NOMO-1 (cell line): ENCODE measurements around the gene RNF207.

Source experiments
- DNase-seq, 2 experiments: peaks; one replicate each; lab custom pipeline; 2025; ENCODE audit not compliant: unreplicated experiment in 2 of 2; lab: John Stamatoyannopoulos, UW

The RNF207 gene

GRCh38 chr1:6265151-6265550 lies 59.2 kb downstream of the RNF207 start:
- no peak for DNase-seq

GRCh38 chr1:6266641-6267040 lies 60.7 kb downstream of the RNF207 start:
- no peak for DNase-seq

- DNase-seq, result no peak
These were observed 61.9 kb downstream of the RNF207 start for GRCh38 chr1:6267686-6268322.

GRCh38 chr1:6268415-6268814 lies 62.5 kb downstream of the RNF207 start:
- DNase-seq, result no peak

- no peak for DNase-seq
These were observed 63.4 kb downstream of the RNF207 start for GRCh38 chr1:6269296-6269695.

GRCh38 chr1:6269720-6270400 lies 63.9 kb downstream of the RNF207 start:
- no peak for DNase-seq

- DNase-seq, result no peak
These were observed 64.5 kb downstream of the RNF207 start for GRCh38 chr1:6270401-6270800.
